ENCODE measurements around the gene RCOR3. TPM values are rescaled to one million over a fixed set of nuclear protein-coding genes. Genes with fewer than 3 reads are reported as not detected.

Gene RCOR3
- total and polyA plus RNA-seq, 2 of the 8 experiments (the other 6 are each of a cell fraction or from before 2014, with no cell fraction given) = 21.4 to 36.3 TPM

GRCh38 chr1:211348547-211348946 is 89.4 kb downstream of the RCOR3 start:
- Histone ChIP-seq H3K79me2 (ENCODE audit: control insufficient read depth in 1 of 2, insufficient read depth in 2 of 2, low read length in 2 of 2) (peaks cover 0 to 22% of the 10 kb centered on the region in 2 experiments; a peak in 2 of 4 replicates), H2BK15ac (ENCODE audit: low read length) (no peak overlapping the region), H3K23ac (ENCODE audit: insufficient read length) (no peak overlapping the region), H3K9ac (replicated peaks in 1 of 4; ENCODE audit: extremely low read depth in 1 of 4, low read depth in 3 of 4, low read length in 3 of 4) (no peak overlapping the region), H3K4me2 (ENCODE audit: insufficient read depth in 1 of 2, low read depth in 2 of 2, low read length in 2 of 2) (no peak overlapping the region), H4K8ac (ENCODE audit: extremely low read depth, insufficient read depth, low read length) (no peak overlapping the region), H2BK20ac (ENCODE audit: low read length) (no peak overlapping the region), H3K4me1 (replicated peaks in 1 of 4; ENCODE audit: control insufficient read depth in 3 of 4, insufficient read depth in 4 of 4, low read length in 3 of 4) (peaks cover 4 to 6% (median 5%) of the 10 kb centered on the region in 4 experiments; a peak in 6 of 7 replicates), H4K20me1 (replicated peaks in 1 of 2; ENCODE audit: control insufficient read depth in 1 of 2, insufficient read depth in 2 of 2, low read length in 2 of 2) (peaks cover 0 to 2% of the 10 kb centered on the region in 2 experiments), H3K4ac (replicated peaks; ENCODE audit: insufficient read length, low read depth, low read length) (no peak overlapping the region), H3K79me1 (ENCODE audit: low read depth, low read length) (peaks cover 3% of the 10 kb centered on the region), H3K18ac (ENCODE audit: extremely low read depth, low read length) (no peak overlapping the region), H3K23me2 (ENCODE audit: low read depth, low read length) (no peaks in the 10 kb centered on the region), H4K5ac (ENCODE audit: insufficient read length, low read depth, low read length) (no peak overlapping the region), H3K36me3 (ENCODE audit: control insufficient read depth in 2 of 4, insufficient read depth in 4 of 4, low read length in 3 of 4) (no peaks in the 10 kb centered on the region; a peak in 2 of 8 replicates), H3K27ac (ENCODE audit: low read depth, low read length) (no peak overlapping the region), H3K14ac (ENCODE audit: insufficient read length) (no peak overlapping the region), H2AK5ac (ENCODE audit: low read depth, low read length) (no peak overlapping the region), H2BK5ac (ENCODE audit: low read depth, low read length) (no peak overlapping the region), H3K27me3 (replicated peaks in 1 of 4; ENCODE audit: control insufficient read depth in 3 of 4, extremely low read depth in 1 of 4, insufficient read depth in 3 of 4, low read length in 3 of 4) (no peaks in the 10 kb centered on the region), H3K56ac (replicated peaks; ENCODE audit: insufficient read length, low read depth, low read length) (no peak overlapping the region), H4K91ac (replicated peaks; ENCODE audit: insufficient read length, low read length) (no peak overlapping the region), H2AFZ (ENCODE audit: low read length) (no peak overlapping the region), H2BK12ac (ENCODE audit: low read depth, low read length) (no peak overlapping the region), H3K9me3 (ENCODE audit: insufficient read depth in 2 of 2, low read depth in 1 of 2, low read length in 1 of 2) (no peaks in the 10 kb centered on the region), H2BK120ac (replicated peaks; ENCODE audit: low read depth, low read length) (no peak overlapping the region), H3K4me3 (ENCODE audit: extremely low read depth in 1 of 4, insufficient read depth in 2 of 4, low read depth in 3 of 4, low read length in 4 of 4) (no peak overlapping the region)
- CTCF ChIA-PET (ENCODE audit: partially characterized antibody) = interaction anchor here (3.7 kb wide), 1 partner anchor 25 kb away, joined by 15 read pairs; no protein-coding TSS in a partner anchor
- no peak for TF ChIP-seq TAF1 (IDR thresholded peaks at IDR 0.05; ENCODE audit: low read depth, low read length)
- TF ChIP-seq HDAC2 (IDR thresholded peaks at IDR 0.05; ENCODE audit: borderline replicate concordance in 1 of 2, low read depth in 2 of 2, low read length in 2 of 2) = no peak
- POLR2A ChIA-PET (ENCODE audit: partially characterized antibody) = no interaction called here
- FAIRE-seq (no peak), DNase-seq (ENCODE audit: low read depth in 1 of 2, low spot score in 2 of 2) (no peak)
